ENCODE data around the gene UCK2. TPM values are rescaled to one million over a fixed set of nuclear protein-coding genes. Genes with fewer than 3 reads are reported as not detected.

The UCK2 gene
- polyA plus RNA-seq, 3 donors = 12.4 to 15.4 (median 12.8) TPM

DNA sequence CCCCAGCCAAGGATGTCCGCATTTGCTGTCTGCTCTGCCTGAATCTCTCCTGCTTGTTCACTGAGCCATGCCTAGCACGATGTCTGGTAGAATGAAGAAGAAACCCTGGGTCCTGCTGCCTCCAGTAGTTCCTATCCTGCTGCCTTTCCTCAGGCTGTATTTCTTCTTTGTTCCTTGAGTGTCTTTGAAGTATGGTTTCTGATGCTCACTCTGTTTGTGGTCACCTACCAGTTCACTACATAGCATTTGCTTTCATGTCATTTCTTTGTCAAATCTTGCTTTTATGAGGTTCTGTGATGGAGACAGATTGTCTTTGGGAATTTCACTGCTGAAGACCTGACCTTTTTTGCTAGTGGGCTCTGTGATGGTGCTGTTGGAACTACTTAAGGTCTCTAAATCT, 5.9 kb downstream of the UCK2 start:
- H2AFZ ChIP-seq (ENCODE audit: insufficient read depth, low read depth, low read length, poor library complexity, severe bottlenecking) = no peak overlapping the region
- H3K4me2 ChIP-seq (replicated peaks; ENCODE audit: extremely low read depth, low read length, poor library complexity, severe bottlenecking) = no peak overlapping the region
- H3K9ac ChIP-seq (ENCODE audit: insufficient read depth, low read length, poor library complexity, severe bottlenecking) = no peak overlapping the region
- 71% methylated on average over 2 of the region's 2 CpGs for WGBS (ENCODE audit: insufficient coverage)
- H3K27me3 ChIP-seq (ENCODE audit: control insufficient read depth in 2 of 2, insufficient read depth in 2 of 2, low read length in 2 of 2) = no peaks in the 10 kb centered on the region
- TF ChIP-seq, protein P1, sequence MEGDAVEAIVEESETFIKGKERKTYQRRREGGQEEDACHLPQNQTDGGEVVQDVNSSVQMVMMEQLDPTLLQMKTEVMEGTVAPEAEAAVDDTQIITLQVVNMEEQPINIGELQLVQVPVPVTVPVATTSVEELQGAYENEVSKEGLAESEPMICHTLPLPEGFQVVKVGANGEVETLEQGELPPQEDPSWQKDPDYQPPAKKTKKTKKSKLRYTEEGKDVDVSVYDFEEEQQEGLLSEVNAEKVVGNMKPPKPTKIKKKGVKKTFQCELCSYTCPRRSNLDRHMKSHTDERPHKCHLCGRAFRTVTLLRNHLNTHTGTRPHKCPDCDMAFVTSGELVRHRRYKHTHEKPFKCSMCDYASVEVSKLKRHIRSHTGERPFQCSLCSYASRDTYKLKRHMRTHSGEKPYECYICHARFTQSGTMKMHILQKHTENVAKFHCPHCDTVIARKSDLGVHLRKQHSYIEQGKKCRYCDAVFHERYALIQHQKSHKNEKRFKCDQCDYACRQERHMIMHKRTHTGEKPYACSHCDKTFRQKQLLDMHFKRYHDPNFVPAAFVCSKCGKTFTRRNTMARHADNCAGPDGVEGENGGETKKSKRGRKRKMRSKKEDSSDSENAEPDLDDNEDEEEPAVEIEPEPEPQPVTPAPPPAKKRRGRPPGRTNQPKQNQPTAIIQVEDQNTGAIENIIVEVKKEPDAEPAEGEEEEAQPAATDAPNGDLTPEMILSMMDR (IDR thresholded peaks at IDR 0.05) = no peak
- H3K4me1 Mint-ChIP-seq = peaks cover 44% of the 10 kb centered on the region
- H3K27ac ChIP-seq (ENCODE audit: low read depth in 1 of 2, low read length in 2 of 2) = no peak overlapping the region
- H3K36me3 ChIP-seq (replicated peaks in 1 of 2; ENCODE audit: control insufficient read depth in 1 of 2, insufficient read depth in 2 of 2, low read length in 2 of 2) = no peaks in the 10 kb centered on the region
- peaks cover 3% of the 10 kb centered on the region for H4K20me1 ChIP-seq (ENCODE audit: insufficient read depth, low read length)
- H3K36me3 Mint-ChIP-seq = peaks cover 2 to 3% of the 10 kb centered on the region in 2 donors
- DNase-seq = no peak
- no peak overlapping the region for H3K27ac Mint-ChIP-seq
- no peak overlapping the region for H3K4me3 Mint-ChIP-seq
- H3K9me3 ChIP-seq (replicated peaks in 1 of 2; ENCODE audit: control insufficient read depth in 1 of 2, insufficient read depth in 1 of 2, low read length in 2 of 2) = no peaks in the 10 kb centered on the region
- peaks cover 0 to 1% (median 0%) of the 10 kb centered on the region in 3 donors for H3K27me3 Mint-ChIP-seq (ENCODE audit: low read depth in 3 of 3)
- no peak overlapping the region for H3K4me3 ChIP-seq (replicated peaks in 1 of 3; ENCODE audit: low read depth in 2 of 3, low read length in 3 of 3)
- peaks cover 22 to 33% of the 10 kb centered on the region in 2 donors for H3K4me1 ChIP-seq (ENCODE audit: control insufficient read depth in 1 of 2, insufficient read depth in 2 of 2, low read length in 2 of 2)
- peaks cover 100% of the 10 kb centered on the region for H3K79me2 ChIP-seq (ENCODE audit: insufficient read depth, low read length)
- H3K9me3 Mint-ChIP-seq = no peaks in the 10 kb centered on the region
- intact Hi-C loops (cut with micrococcal nuclease) = no loop called here

DNA sequence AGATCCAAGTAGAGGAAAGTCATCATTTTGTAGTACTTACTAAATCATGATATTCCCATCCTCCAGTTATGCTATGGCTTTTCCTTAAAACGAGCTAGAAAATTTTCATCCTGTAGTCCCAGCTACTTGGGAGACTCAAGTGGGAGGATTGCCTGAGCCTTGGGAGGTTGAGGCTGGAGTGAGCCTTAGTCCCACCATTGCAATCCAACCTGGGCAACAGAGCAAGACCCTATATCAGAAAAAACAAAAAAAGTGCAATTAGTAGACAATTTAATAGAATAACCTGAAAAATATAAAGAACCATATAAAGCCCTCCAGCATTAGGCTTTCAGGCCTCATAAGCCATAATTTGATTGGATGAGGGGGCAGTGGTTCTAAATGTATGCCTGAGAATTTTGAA, 6.8 kb downstream of the UCK2 start:
- TF ChIP-seq, protein P1 (IDR thresholded peaks at IDR 0.05) = no peak
- no peaks in the 10 kb centered on the region for H3K9me3 ChIP-seq (replicated peaks in 1 of 2; ENCODE audit: control insufficient read depth in 1 of 2, insufficient read depth in 1 of 2, low read length in 2 of 2)
- no peak overlapping the region for H3K4me2 ChIP-seq (replicated peaks; ENCODE audit: extremely low read depth, low read length, poor library complexity, severe bottlenecking)
- no peak overlapping the region for H3K9ac ChIP-seq (ENCODE audit: insufficient read depth, low read length, poor library complexity, severe bottlenecking)
- no peak for DNase-seq
- Mint-ChIP-seq H3K4me3 (no peak overlapping the region), H3K36me3 (peaks cover 2 to 6% of the 10 kb centered on the region in 2 donors), H3K27ac (no peak overlapping the region), H3K4me1 (peaks cover 47% of the 10 kb centered on the region), H3K9me3 (no peaks in the 10 kb centered on the region), H3K27me3 (ENCODE audit: low read depth in 3 of 3) (peaks cover 0 to 1% (median 0%) of the 10 kb centered on the region in 3 donors)
- no CpG with 5 or more reads among the region's 1 CpG for WGBS (ENCODE audit: insufficient coverage)
- H3K4me1 ChIP-seq (ENCODE audit: control insufficient read depth in 1 of 2, insufficient read depth in 2 of 2, low read length in 2 of 2) = peaks cover 25 to 34% of the 10 kb centered on the region in 2 donors
- H3K79me2 ChIP-seq (ENCODE audit: insufficient read depth, low read length) = peaks cover 100% of the 10 kb centered on the region
- intact Hi-C loops (cut with micrococcal nuclease) = no loop called here
- no peak overlapping the region for H2AFZ ChIP-seq (ENCODE audit: insufficient read depth, low read depth, low read length, poor library complexity, severe bottlenecking)
- no peak overlapping the region for H3K27ac ChIP-seq (ENCODE audit: low read depth in 1 of 2, low read length in 2 of 2)
- no peaks in the 10 kb centered on the region for H3K36me3 ChIP-seq (replicated peaks in 1 of 2; ENCODE audit: control insufficient read depth in 1 of 2, insufficient read depth in 2 of 2, low read length in 2 of 2)
- H4K20me1 ChIP-seq (ENCODE audit: insufficient read depth, low read length) = peaks cover 3% of the 10 kb centered on the region
- no peaks in the 10 kb centered on the region for H3K27me3 ChIP-seq (ENCODE audit: control insufficient read depth in 2 of 2, insufficient read depth in 2 of 2, low read length in 2 of 2)
- no peak overlapping the region for H3K4me3 ChIP-seq (replicated peaks in 1 of 3; ENCODE audit: low read depth in 2 of 3, low read length in 3 of 3)

Data from CD14-positive monocyte (primary cell).